NCI-H128 (cell line): ENCODE measurements around the gene TRMT44.
A peak's percentile ranks its signal among the peaks of the same experiment; 100 is the strongest.
"Not testable (repeated sequence)": the region's sequence is repeated elsewhere in the genome, so short reads cannot be mapped to it uniquely, and the experiment has no call there.

Source experiments
- DNase-seq: peaks from one replicate; lab custom pipeline; 2025; ENCODE audit not compliant: unreplicated experiment; lab: John Stamatoyannopoulos, UW

Gene TRMT44

DNA sequence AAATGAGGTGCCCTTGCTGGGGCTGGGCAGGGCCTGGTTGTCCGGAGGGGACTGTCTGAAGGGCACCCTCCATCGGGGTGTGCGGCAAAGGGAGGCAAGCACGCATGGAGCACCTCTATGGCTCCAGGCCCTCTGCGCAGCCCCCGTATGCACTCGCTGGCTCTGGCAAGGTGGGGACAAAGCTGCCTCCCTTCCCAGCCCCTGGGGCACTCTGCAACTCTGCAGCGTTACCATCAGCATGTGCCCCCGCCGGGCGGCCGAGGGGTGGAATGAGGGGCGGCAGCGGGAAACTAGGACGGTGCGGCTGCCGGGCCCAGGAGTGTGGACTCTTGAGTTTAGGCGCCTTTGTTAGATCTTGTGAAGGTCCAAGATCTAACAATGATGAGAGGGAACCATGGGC lies 26.4 kb downstream of the TRMT44 start:
- DNase-seq = no peak

DNA sequence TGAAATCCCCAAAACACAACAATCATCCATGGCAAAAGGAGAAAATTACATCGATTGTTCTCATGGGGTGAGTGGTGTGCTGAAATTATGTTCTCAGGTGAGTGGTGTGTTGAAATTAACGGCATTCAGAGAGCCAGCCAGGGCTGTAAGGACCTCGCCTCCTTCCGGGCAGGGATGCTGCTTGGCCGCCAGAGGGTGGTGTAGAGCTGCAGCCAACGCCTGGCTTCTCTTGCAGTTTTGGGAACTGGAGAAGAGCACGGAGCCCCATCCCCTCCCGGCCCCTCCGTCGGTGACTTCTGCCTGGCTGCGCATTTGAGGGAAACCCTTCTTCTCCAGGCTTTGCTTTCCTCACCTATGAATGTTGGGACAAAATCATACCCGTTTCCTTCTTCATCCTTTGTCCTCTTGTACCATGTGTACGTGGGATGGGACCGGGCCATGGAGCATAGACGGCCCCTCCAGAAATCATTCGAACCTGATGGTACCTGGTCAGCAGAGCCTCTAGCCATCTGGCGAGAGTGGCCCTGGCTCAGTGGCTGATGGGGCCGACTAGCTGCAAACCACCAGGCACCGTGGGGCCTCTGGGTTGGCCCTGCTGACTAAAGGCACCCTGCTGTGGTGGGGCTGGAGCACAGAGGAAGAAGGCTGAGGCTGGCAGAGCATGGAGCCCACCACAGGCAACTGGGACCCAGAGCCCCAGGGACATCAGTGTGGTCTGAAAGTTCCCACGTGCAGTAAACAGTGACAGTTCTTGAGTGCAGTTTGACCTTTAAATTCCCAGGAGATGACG lies 28.4 kb downstream of the TRMT44 start:
- peak; percentile 2 for DNase-seq

DNA sequence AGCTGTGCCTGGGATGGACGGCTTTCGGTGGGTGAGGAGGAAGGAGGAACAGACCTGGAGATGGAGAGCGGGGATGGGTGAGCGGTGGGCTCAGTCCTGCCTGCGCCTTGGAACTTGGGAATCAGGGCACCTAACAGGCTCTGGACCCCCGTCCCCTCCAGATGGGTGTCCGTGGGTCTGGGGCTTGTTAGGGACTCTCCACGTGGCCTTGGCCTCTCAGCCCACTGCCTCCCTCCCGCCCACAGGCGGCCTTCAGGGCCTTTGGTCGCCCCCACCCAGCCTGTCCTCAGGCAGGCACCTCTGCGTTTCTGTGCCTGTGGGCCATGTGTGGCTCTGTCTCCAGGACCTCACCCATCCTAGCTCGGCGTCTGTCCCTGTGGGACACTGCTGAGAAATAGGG lies 29.0 kb downstream of the TRMT44 start:
- DNase-seq = no peak

DNA sequence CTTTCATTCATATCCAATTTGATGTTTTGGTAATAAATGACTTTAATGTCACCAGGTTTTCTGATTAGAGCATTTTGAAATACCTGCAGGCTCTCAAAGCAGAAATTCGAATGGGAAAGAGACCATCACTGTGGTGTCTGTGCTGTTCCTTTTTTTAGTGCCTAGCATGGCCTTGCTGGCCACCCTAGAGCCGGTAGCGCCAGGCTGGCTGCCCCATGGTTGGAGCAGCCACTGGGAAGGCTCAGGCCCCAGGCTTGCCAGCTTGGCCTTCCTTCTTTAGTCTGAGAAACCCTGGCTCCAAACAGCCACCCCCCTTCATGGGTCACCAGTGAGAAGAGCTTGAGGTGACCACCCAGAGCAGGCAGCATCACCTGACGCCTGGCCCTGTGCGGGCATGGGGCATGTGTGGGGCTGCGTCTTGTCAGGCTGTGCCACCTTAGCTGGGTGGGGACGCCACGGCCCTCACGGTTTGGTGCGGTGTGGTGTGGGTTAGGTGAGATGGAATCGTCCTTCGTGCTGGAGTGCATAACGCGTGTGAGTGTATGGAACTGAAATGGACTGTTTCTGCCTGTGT lies 30.0 kb downstream of the TRMT44 start:
- no peak for DNase-seq

GRCh38 chr4:8471211-8471875 lies 30.8 kb downstream of the TRMT44 start:
- no peak for DNase-seq

DNA sequence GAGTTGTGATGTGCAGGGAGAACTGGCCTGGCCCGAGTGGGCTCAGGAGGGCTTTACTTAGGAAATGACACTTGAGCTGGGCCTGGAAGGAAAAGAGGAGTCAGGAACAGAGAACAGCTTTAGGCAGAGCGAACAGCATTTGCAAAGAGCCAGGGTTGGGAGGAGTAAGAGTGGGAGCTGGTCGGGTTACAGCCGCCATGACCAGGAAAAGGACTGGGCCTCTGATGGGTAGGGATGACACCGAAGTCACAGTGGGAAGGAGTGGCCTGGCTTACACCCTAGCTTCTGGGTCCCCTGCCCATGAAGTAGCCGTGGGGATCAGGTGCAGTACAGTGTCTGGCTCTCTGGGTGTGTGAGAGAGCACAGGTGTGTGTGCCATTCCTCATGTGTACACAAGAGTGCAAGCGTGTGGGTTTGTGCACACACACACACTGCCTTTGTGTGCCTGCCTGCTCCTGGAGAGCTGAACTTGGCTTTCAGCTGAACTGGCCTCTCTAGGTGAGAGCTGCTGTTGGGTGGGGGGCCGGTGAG lies 31.6 kb downstream of the TRMT44 start:
- DNase-seq = no peak

- DNase-seq = no peak
Measured at GRCh38 chr4:8472689-8473197, 32.2 kb downstream of the TRMT44 start.

DNA sequence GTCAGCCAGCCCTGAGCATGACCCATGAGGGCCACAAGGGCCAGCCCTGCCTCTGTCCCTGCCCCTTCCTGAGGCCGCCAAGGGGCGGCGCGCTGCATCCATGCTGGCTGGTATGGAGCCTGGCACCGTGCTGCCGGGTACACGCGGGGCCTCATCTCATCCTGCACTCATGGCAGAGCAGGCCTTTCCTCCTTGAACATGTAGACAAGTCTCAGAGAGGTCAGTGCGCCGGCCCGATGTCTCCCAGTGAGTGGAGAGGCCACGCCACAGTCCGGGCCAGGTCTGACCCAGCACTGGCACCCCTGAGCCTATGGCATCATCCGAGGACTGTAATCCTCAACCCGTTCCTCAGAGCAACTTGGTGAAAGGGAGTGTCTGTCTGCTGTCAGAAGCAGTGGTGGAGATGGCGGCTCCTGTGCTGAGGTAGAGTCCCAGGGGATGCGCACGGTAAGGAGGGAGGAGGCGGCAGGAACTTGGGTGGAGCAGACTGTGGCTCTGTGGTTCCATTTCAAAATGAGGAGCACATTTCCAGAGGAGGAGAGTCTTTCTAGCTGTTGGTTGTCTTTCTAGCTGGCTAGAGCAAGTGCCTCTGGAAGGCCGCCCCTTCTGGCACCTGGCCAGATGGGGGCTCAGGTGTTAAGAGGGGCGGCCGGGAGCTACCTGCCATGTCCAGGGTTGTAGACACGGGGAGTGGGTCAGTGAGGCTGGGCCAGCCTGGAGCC lies 32.8 kb downstream of the TRMT44 start:
- no peak for DNase-seq

DNA sequence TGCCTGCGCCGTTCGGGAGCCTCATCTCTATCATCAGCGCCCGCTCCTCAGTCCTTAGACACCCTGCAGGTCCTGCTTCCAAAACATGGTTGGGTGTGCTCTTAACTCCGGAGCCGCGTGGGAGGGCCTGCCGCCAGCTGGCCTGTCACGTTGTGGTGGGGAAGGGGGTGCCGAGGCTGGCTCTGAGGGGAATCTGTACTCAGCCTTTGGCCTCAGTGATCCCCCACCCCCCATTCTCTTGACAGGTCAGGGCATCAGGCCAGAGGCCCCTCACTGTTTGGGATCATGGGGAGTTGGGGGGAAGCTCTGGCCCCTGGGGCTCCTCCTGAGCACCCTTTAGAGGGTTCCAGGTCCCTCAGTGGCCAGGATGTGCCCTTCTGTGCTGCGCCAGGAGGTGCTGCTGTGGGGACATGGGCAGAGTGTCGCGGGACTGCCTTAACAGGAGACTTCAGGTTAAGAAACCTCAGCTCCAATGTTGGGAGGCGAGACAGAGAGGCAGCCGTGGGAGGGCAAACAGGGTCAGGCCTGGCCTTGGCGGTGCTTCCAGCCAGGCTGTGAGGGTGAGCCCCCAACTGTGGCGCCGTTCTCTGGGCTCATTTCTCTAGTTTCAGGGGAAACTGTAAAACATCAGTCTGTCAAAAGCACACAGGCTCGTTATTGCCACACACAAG lies 33.5 kb downstream of the TRMT44 start:
- DNase-seq = no peak

DNA sequence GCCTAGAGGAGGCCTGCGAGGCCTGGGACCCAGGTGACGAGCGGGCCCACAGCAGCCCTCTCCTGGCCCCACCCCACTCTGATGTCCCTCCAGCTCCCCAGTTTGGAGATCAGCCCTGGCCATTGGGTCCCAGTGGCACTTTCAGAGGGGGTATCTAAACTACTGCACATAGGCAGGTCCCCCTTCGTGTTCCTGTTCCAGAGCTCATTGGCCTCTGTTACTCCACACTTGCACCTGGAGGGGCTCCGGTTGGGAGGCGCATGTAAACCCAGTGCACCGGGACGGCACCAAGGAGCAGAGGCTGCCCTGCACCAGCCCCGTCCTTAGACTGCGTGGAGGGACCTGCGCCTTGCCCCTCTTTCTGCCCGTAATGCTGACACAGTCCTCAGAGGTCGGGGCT lies 34.3 kb downstream of the TRMT44 start:
- no peak for DNase-seq

- DNase-seq = no peak
Measured at GRCh38 chr4:8475751-8476575, 35.4 kb downstream of the TRMT44 start.

DNA sequence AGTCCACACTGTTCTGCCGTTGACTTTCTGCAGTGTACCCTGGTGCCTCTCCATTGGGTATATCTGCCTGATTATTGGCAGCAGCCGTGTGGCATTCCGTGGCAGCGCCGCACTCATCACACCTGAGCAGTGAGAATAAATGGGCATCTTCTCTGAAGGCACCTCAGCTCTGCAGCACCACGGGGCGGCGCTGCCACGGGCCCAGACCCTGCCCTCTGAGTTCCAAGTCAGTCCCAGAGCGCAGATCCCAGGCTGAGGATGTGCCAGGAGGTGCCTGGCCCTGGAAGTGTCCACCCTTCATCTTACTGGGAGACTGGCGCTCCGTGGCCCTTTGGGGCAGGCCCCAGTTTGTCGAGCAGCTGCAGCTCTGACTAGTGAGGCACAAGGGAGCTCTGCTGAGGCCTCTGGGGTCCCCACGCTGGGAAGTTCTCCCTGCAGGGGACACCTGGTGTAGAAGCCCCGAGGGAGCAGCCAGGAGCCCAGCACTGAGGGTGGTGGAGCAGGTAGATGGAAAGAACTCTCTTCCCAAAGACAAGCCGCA lies 36.6 kb downstream of the TRMT44 start:
- no peak for DNase-seq

- DNase-seq = no peak
Measured at GRCh38 chr4:8477676-8478075, 37.1 kb downstream of the TRMT44 start.

- DNase-seq = no peak
Measured at GRCh38 chr4:8478371-8478770, 37.8 kb downstream of the TRMT44 start.

- DNase-seq = no peak
Measured at GRCh38 chr4:8478801-8479744, 38.5 kb downstream of the TRMT44 start.

DNA sequence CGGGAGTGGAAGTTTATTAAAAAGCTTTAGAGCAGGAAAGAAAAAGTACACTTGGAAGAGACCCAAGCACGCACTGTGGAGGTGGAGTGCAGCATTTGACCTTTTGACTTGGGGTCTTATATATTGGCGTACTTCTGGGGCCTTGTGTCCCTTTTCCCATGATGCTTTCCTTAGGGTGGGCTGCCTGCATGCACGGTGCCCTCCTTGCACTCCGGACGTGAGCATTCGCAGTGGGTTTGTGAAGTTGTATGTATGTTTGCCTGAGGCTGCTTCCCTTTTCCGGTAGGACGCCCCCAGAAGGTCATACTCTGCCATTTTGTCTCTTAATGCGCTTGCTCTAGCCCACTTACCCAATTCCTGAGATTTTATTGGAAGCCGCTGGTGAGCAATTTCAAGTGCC lies 39.6 kb downstream of the TRMT44 start:
- no peak for DNase-seq

DNA sequence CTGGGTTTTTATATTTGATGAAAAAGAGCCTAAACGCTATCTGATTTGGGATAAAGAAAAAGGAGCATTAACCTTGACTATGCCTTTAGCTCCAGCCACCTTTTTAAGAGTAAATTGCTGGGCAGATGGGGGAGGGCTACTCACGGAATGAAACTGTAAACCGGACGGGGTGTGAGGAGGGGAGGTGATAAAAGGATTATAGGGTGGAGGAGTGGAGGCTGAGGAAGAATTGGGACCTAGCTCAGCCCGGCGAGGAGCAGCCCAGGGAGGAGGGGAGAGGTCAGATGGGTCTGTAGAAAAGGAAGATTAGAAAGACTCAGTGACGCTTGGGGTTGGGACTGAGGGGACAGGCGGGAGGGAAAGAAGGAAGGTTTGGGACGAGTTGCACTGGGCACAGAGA lies 46.1 kb downstream of the TRMT44 start:
- DNase-seq = not testable (repeated sequence)

- DNase-seq = no peak
Measured at GRCh38 chr4:8488791-8489369, 48.3 kb downstream of the TRMT44 start.
